GM18507 (cell line): ENCODE measurements around the gene ZFPM1.

ENCODE experiments used
- DNase-seq: peaks from one replicate; pipeline ENCODE4 v3.0.0; 2011; ENCODE audit warnings: low read depth; ENCODE audit not compliant: insufficient read length; ENCODE audit errors: extremely low spot score
- FAIRE-seq: peaks from 2 replicates; lab custom pipeline; 2011; peaks lifted over from hg19 to GRCh38; lab: Jason Lieb, UNC

ZFPM1 gene

GRCh38 chr16:88548131-88548874, 95.2 kb downstream of the ZFPM1 start:
- DNase-seq: no peak
- no peak for FAIRE-seq

- no peak for FAIRE-seq
Observed at GRCh38 chr16:88548985-88549384, 95.9 kb downstream of the ZFPM1 start.

GRCh38 chr16:88549671-88550245, 96.7 kb downstream of the ZFPM1 start:
- no peak for FAIRE-seq

More at GRCh38 chr16:88548985-88549384, 95.9 kb downstream of the ZFPM1 start:
- no peak for DNase-seq

GRCh38 chr16:88550246-88550661, 97.2 kb downstream of the ZFPM1 start:
- no peak for DNase-seq
- no peak for FAIRE-seq

More at GRCh38 chr16:88549671-88550245, 96.7 kb downstream of the ZFPM1 start:
- DNase-seq: no peak

- FAIRE-seq (no peak), DNase-seq (no peak)
Observed at GRCh38 chr16:88552166-88552565, 99.1 kb downstream of the ZFPM1 start.

GRCh38 chr16:88552815-88553214, 99.7 kb downstream of the ZFPM1 start:
- no peak for FAIRE-seq

GRCh38 chr16:88553739-88554138, 100.7 kb downstream of the ZFPM1 start:
- DNase-seq (no peak), FAIRE-seq (no peak)

More at GRCh38 chr16:88552815-88553214, 99.7 kb downstream of the ZFPM1 start:
- no peak for DNase-seq

- FAIRE-seq: no peak
Observed at GRCh38 chr16:88554711-88555264, 101.7 kb downstream of the ZFPM1 start.

GRCh38 chr16:88556294-88556988, 103.4 kb downstream of the ZFPM1 start:
- DNase-seq (no peak), FAIRE-seq (no peak)

More at GRCh38 chr16:88554711-88555264, 101.7 kb downstream of the ZFPM1 start:
- DNase-seq: no peak

GRCh38 chr16:88558457-88559442, 105.7 kb downstream of the ZFPM1 start:
- peak; percentile 22 for DNase-seq
- FAIRE-seq: peak; percentile 45

- FAIRE-seq (no peak), DNase-seq (no peak)
Observed at GRCh38 chr16:88560714-88561484, 107.8 kb downstream of the ZFPM1 start.

- FAIRE-seq (peak; percentile 57), DNase-seq (peak; percentile 61)
Observed at GRCh38 chr16:88561485-88562359, 108.6 kb downstream of the ZFPM1 start.

GRCh38 chr16:88566158-88566557, 113.1 kb downstream of the ZFPM1 start:
- no peak for FAIRE-seq
- DNase-seq: no peak

- DNase-seq: no peak
- no peak for FAIRE-seq
Observed at GRCh38 chr16:88568710-88569613, 115.9 kb downstream of the ZFPM1 start.

GRCh38 chr16:88569614-88569984, 116.5 kb downstream of the ZFPM1 start:
- FAIRE-seq: no peak
- DNase-seq: no peak

GRCh38 chr16:88569985-88570690, 117.1 kb downstream of the ZFPM1 start, which contains the start of gene ZC3H18:
Gene ZC3H18, plus strand, starts transcription at chr16:88570403. Its CDS starts 6,721 bp downstream, at chr16:88577124.
- peak; percentile 80 for FAIRE-seq
- peak; percentile 99 for DNase-seq
